Measurements from ENCODE around the gene SCARF2.

SCARF2 gene

DNA sequence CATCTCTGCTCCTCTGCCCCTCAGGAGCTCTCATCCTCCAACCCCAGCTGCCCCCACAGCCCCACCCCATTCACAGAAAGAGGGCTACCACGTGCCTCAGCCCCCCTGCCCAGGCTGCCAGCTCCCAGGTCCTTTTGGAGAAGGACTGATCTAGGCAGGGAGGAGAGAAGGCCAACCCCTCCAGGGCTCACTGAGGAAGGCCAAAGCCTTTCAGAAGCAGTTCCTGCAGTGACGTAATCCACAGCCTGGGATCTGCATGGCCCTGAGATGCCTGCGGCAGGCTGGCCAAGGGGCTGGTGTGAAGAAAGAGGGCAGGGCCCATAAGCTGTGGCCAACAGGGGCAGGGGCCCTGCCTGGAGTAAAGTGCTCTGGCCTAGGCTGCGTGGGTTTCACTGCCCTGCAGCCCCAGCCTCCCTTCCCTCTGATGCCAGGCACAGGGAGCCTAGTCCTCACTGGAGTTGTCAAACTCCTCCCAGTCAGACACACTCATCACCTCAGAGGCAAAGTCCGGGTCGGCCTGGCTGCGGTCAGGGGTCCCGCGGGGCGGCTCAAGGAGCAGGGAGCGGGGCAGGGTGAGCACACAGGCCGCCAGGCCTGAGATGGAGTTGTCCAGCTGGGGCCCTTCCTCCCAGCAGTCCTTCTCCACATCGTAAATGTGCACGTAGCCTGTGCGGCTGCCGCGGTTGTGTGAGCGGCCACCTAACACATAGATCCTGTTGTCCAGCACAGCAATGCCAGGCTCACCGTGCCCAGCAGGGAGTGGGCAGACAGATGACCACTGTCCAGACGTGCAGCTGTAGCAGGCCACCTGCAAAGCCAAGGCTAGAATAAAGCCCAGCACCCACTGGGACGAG, 4.2 kb upstream of the SCARF2 start:
- peak overlapping the region; percentile 25 to 53 for H3K27ac ChIP-seq
- TF ChIP-seq, protein P1, sequence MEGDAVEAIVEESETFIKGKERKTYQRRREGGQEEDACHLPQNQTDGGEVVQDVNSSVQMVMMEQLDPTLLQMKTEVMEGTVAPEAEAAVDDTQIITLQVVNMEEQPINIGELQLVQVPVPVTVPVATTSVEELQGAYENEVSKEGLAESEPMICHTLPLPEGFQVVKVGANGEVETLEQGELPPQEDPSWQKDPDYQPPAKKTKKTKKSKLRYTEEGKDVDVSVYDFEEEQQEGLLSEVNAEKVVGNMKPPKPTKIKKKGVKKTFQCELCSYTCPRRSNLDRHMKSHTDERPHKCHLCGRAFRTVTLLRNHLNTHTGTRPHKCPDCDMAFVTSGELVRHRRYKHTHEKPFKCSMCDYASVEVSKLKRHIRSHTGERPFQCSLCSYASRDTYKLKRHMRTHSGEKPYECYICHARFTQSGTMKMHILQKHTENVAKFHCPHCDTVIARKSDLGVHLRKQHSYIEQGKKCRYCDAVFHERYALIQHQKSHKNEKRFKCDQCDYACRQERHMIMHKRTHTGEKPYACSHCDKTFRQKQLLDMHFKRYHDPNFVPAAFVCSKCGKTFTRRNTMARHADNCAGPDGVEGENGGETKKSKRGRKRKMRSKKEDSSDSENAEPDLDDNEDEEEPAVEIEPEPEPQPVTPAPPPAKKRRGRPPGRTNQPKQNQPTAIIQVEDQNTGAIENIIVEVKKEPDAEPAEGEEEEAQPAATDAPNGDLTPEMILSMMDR (IDR thresholded peaks at IDR 0.05), result no peak
- no peak overlapping the region for H3K4me3 ChIP-seq
- DNase-seq (ENCODE audit: low spot score), result no peak

DNA sequence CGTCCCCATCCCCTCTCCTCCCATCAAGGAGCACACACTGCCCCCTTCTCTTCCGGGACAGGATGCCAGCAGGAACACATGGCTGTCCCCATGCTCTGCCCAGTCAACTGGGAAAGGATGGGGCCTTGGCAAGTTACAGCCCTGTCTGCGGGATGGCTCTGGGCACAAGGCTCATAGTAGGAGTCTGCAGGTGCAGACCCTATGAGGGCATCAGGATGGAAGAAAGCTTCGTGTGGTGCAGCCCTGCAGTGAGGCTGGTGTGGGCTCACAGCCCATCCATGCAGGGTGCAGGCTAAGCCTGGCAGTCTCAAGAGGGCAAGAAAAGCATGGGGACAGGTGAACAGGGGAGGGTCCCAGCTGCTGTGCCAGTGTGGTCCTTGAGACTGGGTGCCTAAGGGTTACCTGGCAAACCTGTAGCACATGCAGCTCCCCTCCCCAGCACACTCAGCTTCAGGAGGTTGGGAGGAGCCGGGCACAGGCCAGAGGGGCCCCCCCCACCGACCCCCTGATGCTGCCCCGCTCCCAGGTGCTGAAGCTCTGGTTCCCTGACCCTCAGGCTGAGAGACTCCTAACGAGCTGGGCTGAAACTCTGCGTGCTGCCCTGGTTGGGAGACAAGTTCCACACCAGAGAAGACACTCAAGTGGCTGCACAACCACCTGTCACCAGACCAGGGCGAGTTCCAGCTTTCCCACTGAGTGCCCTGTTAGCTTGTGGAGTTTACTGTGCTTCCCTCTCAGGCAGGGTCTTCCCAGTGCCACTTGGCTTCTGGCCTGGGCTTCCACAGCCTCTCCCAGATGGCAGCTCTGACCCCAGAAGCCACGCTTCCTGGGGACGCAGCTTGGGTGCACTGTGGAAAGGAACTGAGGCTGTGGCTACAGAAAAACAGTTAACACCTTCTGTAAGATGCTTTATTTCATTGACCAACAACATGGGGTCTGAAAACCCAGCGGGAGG, 3.3 kb upstream of the SCARF2 start:
- DNase-seq (ENCODE audit: low spot score), result no peak
- H3K27ac ChIP-seq, result peak overlapping the region in 1 of 2 donors; percentile 20

DNA sequence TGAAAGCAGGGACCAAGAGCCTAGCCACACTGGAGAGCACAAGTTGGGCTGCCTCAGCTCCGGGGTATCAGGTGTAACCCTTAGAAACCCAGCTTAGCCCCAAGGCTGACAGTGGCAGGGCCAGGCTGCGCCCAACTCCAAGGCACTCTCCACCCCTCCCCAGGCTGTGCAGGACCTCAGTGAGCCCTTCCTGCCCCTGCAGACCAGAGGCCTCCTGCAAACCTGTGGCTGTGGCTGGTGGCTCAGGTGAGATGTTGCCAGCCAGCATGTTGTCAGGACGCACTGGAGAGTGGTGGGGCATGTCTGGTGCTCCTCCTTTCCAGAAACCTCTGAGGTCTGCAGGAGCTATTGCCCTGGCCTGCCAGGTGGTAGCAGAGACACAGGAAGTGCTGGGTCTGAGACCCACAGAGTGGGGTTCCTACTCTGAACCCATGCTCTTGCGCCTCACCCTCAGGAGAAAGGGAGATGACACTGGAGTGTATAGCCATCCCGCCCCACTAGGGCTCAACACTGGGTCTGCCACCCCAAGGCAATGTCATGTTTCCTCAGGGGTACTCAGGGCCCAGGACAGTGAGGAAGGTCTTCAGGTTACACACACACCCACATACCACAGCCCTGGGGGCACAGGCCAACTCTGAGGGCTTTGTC, 2.4 kb upstream of the SCARF2 start:
- TF ChIP-seq, protein P1 (IDR thresholded peaks at IDR 0.05), result no peak
- no peak overlapping the region for H3K27ac ChIP-seq
- H3K4me3 ChIP-seq, result no peak overlapping the region
- no peak for DNase-seq (ENCODE audit: low spot score)

More for the DNA sequence above, 3.3 kb upstream of the SCARF2 start:
- TF ChIP-seq, protein P1 (IDR thresholded peaks at IDR 0.05), result no peak
- H3K4me3 ChIP-seq, result no peak overlapping the region

DNA sequence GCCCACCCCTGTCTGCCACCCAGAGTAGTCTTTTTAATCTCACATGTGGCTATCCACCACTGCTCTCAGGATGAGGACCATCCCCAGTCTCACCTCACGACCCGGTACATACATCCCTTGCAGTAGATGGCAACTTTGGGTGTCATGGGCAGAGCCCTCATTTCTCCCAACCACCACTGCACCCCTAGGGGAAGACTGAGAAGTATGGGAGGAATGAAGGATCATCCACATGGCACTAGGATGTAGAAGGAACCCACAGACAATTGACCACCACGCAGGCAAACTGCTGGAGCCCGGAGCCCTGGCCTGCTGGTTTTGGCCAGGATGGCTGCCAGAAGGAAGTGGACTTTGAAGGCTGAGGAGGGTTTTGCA, 1.9 kb upstream of the SCARF2 start:
- TF ChIP-seq, protein P1 (IDR thresholded peaks at IDR 0.05), result no peak
- no peak overlapping the region for H3K4me3 ChIP-seq
- DNase-seq (ENCODE audit: low spot score), result no peak
- H3K27ac ChIP-seq, result peak overlapping the region in 1 of 2 donors; percentile 98

DNA sequence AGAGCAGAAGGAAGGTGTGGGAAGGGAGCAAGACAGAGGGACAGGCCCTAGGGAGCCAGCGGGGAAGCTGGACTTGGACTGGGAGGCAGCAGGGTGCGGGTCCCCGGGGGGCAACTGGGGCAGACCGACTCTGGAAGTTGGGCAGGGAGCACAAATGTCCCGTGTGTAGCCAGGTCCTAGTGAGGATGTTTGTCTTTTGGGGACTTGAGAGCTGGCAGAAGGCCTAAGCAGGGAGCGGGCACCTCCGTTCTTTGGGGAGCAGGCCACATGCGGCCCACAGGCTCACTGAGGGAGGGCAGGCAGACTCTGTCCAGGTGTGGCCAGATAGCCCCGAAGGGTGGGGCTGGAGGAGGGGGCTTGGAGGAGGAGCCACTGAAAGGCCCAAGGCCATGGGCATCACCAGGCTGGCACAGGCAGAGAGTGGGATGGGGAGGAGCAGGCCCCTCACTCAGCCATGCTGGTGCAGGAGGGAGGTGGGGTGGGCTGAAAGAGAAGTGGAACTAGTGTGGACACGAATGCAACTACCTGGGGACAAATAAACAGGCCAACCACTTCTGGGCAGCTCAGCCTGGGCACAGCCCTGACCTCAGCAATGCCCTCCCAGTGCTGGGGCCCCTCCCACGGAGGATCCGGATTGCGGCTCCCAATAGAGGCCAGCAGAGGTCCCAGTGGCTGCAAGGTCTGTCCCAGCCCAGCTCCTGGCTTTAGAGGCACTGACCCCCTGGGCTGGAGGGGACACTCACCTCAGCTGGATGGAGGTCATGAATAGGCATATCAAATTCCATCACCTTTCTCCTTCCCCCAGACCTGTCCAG, 1.3 kb upstream of the SCARF2 start:
- TF ChIP-seq, protein P1 (IDR thresholded peaks at IDR 0.05), result no peak
- Histone ChIP-seq H3K27ac (peak overlapping the region; percentile 91 to 98), H3K4me3 (peak overlapping the region; percentile 89)
- DNase-seq (ENCODE audit: low spot score), result no peak

DNA sequence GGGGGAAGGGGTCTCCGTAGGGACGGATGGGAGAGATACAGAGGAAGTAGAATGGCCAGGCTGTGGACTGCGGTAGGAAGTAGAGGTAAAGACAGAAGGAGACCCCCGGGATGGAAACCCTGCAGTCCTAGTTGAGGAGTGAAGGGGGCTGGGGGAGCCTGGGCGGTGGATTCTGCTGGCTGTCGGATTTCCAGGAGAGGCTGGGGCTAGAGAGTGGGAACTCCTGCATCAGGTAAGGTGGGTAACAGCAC, 727 bp upstream of the SCARF2 start:
- Histone ChIP-seq H3K4me3 (peak overlapping the region; percentile 89), H3K27ac (peak overlapping the region; percentile 91 to 98)
- TF ChIP-seq, protein P1 (IDR thresholded peaks at IDR 0.05), result no peak
- DNase-seq (ENCODE audit: low spot score), result no peak

Data from coronary artery (tissue), 2 donors.